Choroid plexus epithelial cell (primary cell): ENCODE measurements around the gene G6PD.
A peak's percentile ranks its signal among the peaks of the same experiment; 100 is the strongest.
"Not testable (repeated sequence)": the region's sequence is repeated elsewhere in the genome, so short reads cannot be mapped to it uniquely, and the experiment has no call there.

Experiments used
- DNase-seq: peaks from one replicate; pipeline ENCODE4 v3.0.0-alpha.2; 2010; ENCODE audit warnings: low read depth
- H3K4me3 ChIP-seq: 2 replicates; pipeline ENCODE4 v1.5.1; 2011; ENCODE audit warnings: low read depth, mild to moderate bottlenecking, control low read depth, low read length, moderate library complexity
- TF ChIP-seq, protein P1 (sequence below): conservative IDR thresholded peaks from 2 replicates; pipeline ENCODE4 v1.5.1; 2011; ENCODE audit warnings: low read depth, mild to moderate bottlenecking, control low read depth, inconsistent platforms, low read length, moderate library complexity

Gene G6PD

DNA sequence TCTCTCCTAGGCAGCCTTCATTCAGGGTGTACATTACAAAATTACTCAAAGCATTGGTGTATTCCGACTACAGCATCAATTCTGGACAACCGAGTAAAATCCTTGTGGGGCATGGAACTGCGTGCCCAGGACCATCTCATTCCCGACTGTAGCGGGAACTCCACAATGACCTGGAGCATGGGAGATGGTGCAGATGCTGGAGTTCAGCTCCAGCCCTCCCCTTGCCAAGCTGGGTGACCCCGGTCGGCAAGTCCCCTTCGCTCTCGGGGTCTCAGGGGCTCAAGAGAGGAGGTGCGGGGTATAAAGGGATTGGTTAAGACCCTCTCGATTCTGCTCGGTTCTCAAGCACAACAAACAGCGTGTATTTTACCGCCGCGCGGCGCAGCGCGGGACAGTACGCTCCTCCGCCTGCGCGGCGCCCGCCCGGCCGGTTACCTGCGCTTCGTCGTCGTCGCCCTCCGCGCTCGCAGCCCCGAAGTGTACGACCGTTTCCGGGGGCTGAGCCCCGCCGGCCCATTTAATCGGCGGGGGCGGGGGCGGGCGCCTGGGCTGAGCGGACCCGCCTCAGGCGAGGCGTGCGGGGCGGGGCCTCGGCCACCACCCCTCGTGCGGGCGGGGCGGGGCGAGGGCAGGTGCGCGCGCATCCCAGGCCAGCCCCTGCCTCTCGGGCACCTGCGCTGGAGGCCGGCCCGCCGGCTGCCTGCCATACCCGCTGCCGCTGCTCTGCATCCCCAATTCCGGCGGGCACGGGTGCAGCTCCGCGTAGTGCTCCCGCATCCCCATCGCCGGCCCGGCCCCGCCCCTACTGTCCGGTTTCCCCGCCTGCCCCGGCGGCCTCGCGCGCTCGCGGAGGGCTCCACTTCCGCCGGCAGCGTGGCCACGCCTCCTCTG lies at the start of gene G6PD:
TSS of gene G6PD (minus strand) at position 493 of the 891 bp plus-strand sequence. CDS start 691 bp downstream, outside the sequence.
- TF ChIP-seq, protein P1, sequence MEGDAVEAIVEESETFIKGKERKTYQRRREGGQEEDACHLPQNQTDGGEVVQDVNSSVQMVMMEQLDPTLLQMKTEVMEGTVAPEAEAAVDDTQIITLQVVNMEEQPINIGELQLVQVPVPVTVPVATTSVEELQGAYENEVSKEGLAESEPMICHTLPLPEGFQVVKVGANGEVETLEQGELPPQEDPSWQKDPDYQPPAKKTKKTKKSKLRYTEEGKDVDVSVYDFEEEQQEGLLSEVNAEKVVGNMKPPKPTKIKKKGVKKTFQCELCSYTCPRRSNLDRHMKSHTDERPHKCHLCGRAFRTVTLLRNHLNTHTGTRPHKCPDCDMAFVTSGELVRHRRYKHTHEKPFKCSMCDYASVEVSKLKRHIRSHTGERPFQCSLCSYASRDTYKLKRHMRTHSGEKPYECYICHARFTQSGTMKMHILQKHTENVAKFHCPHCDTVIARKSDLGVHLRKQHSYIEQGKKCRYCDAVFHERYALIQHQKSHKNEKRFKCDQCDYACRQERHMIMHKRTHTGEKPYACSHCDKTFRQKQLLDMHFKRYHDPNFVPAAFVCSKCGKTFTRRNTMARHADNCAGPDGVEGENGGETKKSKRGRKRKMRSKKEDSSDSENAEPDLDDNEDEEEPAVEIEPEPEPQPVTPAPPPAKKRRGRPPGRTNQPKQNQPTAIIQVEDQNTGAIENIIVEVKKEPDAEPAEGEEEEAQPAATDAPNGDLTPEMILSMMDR = no peak
- H3K4me3 ChIP-seq = peak within 1 kb of the TSS; percentile 76
- peak; percentile 46 for DNase-seq

DNA sequence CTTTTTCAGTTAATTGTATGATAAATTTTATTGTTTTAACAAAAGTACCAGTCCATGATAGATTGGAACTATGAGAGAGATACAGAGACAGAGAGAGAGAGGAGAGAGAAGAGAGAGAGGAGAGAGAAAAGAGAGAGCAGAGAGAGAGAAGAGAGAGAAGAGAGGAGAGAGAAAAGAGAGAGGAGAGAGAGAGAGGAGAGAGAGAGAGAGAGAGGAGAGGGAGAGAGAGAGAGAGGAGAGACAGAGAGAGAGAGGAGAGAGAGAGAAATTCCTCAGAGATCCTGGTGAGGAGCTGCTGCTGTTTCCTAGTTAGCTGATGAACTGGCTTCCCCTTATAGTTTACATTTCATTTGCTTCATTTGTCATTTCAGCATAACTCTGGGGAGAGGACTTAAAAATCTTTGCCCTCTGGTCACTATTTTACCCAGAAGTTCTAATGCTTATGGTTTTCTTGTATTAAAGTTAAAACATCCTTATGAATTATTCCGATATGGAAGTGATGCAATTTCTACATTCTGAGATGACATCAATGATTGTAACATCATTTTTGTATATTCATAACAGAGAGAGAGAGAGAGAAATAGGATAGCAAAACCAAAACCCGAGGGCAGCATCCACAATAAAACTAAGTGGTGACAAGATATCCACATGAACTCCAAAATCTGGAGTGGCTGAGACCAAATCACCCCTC lies 49.1 kb upstream of the G6PD start:
- TF ChIP-seq, protein P1 = no peak
- DNase-seq = no peak
- no peak overlapping the region for H3K4me3 ChIP-seq

DNA sequence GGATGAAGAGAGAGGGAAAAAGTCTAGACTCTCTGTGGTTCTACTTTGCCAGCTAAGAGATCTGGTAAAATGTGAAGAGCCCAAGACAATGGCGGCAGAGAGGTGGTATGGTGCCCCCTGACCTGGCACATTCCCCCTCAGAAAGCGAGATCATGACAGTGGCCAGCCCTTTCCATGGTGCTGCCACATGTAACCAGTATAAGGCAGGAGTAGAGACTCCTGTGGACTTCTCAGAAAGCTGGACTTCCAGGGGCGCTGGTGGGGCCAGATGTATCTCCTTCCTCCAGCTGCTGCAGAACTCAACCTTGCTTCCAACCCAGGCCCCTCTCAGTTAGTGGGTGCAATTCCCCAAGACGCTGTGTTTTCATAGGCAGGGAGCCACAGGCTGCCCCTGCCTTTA lies 47.8 kb upstream of the G6PD start:
- TF ChIP-seq, protein P1 = no peak
- DNase-seq = no peak
- H3K4me3 ChIP-seq = no peak overlapping the region

DNA sequence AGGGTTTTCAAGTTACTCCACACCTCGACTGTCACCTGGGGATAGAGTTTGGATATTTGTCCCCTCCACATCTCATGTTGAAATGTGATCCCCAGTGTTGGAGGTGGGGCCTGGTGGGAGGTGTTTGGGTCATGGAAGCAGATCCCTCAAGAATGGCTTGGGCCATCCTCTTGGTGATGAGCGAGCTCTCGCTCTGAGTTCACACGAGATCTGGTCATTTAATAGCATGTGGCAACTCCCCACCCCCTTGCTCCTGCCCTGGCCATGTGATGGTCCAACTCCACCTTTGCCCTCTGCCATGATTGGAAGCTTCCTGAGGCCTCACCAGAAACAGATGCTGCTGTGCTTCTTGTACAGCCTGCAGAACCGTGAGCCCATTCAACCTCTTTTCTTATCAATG lies 46.6 kb upstream of the G6PD start:
- no peak for DNase-seq
- H3K4me3 ChIP-seq = no peak overlapping the region
- TF ChIP-seq, protein P1 = no peak

DNA sequence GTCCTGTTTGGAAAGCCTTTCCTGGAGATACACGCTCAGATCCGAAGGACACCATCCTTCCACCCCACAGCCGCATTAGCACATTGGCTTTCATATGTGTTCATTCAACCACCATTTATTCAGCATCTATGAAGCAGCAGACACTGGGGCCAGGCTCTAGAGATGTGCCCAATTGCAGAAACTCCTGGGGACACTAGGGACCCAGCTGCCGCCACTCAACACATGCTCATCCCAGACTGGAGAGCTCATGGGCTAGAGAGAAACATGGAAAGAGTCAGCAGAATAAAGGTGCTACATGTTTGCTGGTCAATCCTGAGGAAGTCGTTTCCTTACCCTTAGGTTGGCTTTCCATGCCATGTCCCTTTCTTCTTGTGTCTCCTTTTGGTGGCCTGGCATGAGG lies 45.9 kb upstream of the G6PD start:
- H3K4me3 ChIP-seq = no peak overlapping the region
- DNase-seq = no peak
- TF ChIP-seq, protein P1 = no peak

DNA sequence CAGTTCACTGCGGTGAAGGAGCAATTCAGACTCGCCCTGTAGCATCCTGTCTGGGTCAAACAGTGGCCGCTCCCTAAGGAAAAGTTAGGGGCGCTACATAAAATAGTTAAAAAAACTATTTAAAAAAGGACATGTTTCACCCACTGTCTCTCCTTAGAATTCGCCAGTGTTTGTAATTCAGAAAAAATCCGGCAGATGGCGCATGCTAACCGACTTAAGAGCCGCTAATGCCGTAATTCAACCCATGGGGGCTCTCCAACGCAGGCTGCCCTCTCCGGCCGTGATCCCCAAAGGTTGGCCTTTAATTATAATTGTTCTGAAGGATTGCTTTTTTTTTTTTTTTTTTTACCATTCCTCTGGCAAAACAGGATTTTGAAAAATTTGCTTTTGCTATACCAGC lies 43.8 kb upstream of the G6PD start:
- not testable (repeated sequence) for DNase-seq, H3K4me3 ChIP-seq

DNA sequence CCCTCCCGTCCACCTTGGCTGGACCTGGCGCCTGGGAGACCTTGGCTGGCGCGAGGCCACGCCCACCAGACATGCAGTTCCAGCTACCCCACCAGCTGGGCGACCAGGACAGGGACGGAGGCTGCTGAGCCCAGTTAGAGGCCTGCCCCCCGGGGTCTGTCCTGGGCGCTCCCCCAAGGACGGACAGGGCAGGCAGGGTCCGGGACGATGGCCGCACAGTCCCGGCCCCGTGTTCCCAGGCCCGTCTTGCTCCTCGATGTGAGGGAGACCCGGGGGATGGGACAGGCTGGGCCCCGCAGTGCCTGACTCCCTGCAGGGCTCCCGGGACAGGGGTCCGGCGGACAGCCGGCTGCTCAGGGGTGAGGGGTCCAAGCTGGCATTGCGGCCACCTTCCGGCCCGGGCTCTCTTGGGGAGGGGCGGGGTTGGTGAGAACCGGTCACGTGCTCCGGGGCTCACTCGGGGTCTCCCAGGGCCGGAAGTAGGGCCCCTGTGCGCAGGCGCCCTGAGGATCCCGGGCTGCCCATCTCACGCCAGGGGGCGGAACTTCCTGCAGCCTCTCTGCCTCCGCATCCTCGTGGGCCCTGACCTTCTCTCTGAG lies 38.0 kb upstream of the G6PD start, which contains the start of gene CTAG1A:
TSS of gene CTAG1A (plus strand) at position 549 of the 599 bp plus-strand sequence. CDS start 74 bp downstream, outside the sequence.
- not testable (repeated sequence) for H3K4me3 ChIP-seq, DNase-seq

DNA sequence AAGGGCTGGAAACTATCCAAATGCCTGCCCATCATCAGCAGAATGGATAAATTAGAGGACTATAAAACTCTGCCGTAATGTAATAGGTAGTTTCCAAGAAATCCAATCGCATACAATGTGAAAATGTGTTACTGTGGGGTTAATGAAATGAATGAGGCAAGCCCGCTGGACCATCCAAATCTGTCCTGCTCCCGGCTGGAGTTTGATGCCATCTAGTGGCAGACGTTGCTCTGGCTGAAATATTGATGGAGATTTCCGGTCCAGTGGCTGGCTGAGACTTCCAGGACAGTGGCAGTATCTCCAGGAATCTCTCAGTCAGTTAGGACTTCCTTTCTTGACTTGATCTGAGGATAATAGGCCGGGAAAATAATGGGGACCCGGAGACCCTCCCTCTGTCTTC lies 36.3 kb upstream of the G6PD start:
- DNase-seq, H3K4me3 ChIP-seq: not testable (repeated sequence)

DNA sequence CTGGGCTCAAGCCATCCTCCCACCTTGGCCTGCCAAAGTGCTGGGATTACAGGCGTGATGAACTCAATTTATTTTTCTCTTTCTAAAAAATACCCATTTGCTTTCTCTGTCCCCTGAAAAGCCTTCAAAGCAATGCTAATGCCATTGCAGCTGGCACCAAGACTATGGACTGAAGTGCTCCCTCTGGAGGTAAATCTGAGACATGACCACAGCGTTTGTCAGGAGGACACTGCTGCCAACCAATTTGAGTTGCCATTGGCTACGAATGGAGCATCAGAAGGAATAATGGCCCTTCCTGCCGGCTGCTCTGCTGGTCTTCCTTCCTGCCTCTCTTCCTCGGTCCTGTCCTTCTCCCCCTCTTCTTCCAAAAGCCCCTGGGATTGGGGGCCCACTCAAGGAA lies 28.4 kb upstream of the G6PD start:
- not testable (repeated sequence) for DNase-seq, H3K4me3 ChIP-seq

DNA sequence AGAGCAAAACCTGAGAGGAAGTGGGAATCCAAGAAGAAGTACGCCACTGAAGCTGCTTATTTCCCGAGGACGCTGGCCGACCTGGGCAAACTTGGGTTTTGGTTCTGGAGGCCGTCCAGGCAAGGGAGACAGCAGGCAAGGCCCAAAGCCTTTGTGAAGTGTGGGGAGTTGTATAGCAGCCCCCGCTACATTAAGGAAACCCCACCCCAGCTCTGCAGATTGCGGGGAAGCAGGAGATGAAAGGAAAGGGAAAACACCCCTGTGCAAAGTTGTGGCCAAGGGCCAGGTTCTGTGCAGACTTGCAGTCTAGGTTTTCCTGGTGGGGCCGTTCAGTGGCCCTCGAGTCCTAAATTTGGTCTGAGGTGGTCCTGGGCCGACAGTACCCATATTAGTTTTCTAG lies 26.4 kb upstream of the G6PD start:
- not testable (repeated sequence) for DNase-seq, H3K4me3 ChIP-seq

DNA sequence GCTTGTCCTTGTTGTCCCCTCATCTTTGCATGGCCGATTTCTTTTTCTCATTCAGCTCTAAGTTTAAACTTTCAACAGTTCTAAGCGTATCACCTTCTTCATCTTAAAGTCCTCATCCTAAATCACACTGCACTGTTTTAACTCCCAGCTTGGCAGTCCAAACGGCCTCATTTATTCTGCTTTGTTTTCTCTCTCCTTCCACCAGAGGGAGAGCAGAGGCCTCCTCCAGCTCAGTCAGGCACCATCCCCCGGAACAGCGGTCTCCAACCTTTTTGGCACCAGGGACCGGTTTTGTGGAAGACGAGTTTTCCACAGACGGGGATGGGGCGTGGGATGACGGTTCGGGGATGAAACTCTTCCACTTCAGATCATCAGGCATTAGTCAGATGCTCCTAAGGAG lies 23.7 kb upstream of the G6PD start:
- H3K4me3 ChIP-seq, DNase-seq: not testable (repeated sequence)

DNA sequence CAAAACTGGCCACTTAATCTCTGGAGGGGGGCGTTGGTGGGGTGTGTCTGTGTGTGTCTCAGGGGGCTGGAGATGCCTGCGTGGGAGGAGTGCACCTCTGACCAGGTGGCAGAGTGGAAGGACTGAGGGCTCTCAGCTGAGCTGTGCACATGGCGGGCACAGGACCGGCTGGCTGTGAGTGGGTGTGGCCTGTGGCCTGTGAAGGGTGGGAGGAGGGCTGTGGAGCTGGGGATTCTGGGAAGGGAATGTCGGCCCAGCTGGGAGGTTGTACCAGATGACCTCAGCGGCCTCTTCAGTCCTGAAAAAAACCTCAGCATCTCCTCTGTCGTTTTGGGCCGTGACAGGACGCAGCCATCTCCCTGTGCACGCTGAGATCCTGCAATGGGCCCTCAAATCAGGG lies 15.6 kb upstream of the G6PD start:
- H3K4me3 ChIP-seq, DNase-seq: not testable (repeated sequence)
